Karpas-422 (cell line): Measurements from ENCODE around the gene LOXL3. TPM values are rescaled to one million over a fixed set of nuclear protein-coding genes. Genes with fewer than 3 reads are reported as not detected.
A peak's percentile ranks its signal among the peaks of the same experiment; 100 is the strongest.

ENCODE experiments used
- DNase-seq: peaks from one replicate; pipeline ENCODE4 v3.0.0-alpha.2; 2015
- H2AFZ ChIP-seq: fragments of 200-600 bp; sonication (generic); 2 replicates; pipeline ENCODE4 v1.6.1; 2014; ENCODE audit warnings: antibody characterized with exemption, low read length, mixed read lengths
- H3K27ac ChIP-seq: fragments of 200-600 bp; sonication (generic); 2 replicates; pipeline ENCODE4 v1.5.1; 2014; ENCODE audit warnings: mild to moderate bottlenecking, low read length, moderate library complexity
- H3K27me3 ChIP-seq: fragments of 200-600 bp; sonication (generic); 2 replicates; pipeline ENCODE4 v1.6.1; 2014; ENCODE audit warnings: low read length, mixed read lengths
- H3K36me3 ChIP-seq: fragments of 200-600 bp; sonication (generic); 2 replicates; pipeline ENCODE4 v1.6.1; 2014; ENCODE audit warnings: low read length, mixed read lengths; ENCODE audit not compliant: insufficient read depth
- H3K4me1 ChIP-seq: fragments of 200-600 bp; sonication (generic); 2 replicates; pipeline ENCODE4 v1.6.1; 2014; ENCODE audit warnings: mild to moderate bottlenecking, low read length, mixed read lengths
- H3K4me2 ChIP-seq: fragments of 200-600 bp; sonication (generic); 2 replicates; pipeline ENCODE4 v1.6.1; 2014; ENCODE audit warnings: low read length, low read depth, mild to moderate bottlenecking; ENCODE audit not compliant: poor library complexity, severe bottlenecking
- H3K4me3 ChIP-seq: fragments of 200-600 bp; sonication (generic); 2 replicates; pipeline ENCODE4 v1.5.1; 2014; ENCODE audit warnings: mild to moderate bottlenecking, antibody characterized with exemption, low read length, mixed read lengths
- H3K79me2 ChIP-seq: fragments of 200-600 bp; sonication (generic); 2 replicates; pipeline ENCODE4 v1.6.1; 2014; ENCODE audit warnings: mild to moderate bottlenecking, low read length, mixed read lengths
- H3K9ac ChIP-seq: fragments of 200-600 bp; sonication (generic); 2 replicates; pipeline ENCODE4 v1.6.0; 2014; ENCODE audit warnings: low read length
- H3K9me2 ChIP-seq: fragments of 200-600 bp; sonication (generic), shearing (Covaris generic); replicated peaks from 2 replicates; pipeline ENCODE4 v1.6.0; 2014; ENCODE audit warnings: mild to moderate bottlenecking, low read length, moderate library complexity; ENCODE audit not compliant: insufficient read depth
- H3K9me3 ChIP-seq: fragments of 300-700, 200-600 bp; sonication (generic); 2 replicates; pipeline ENCODE4 v1.6.1; 2014; ENCODE audit warnings: low read length, mixed read lengths
- H4K20me1 ChIP-seq: fragments of 200-600 bp; sonication (generic); 2 replicates; pipeline ENCODE4 v1.6.1; 2014; ENCODE audit warnings: mild to moderate bottlenecking, antibody characterized with exemption, low read length, low read depth; ENCODE audit not compliant: insufficient read depth
- total RNA-seq: library from RNA; depleted of rRNA; stranded (reverse); fragments of >200 nt; shearing (Covaris generic); gene quantifications from 2 replicates; pipeline ENCODE4 v1.2.3, GENCODE V29; 2014; ENCODE audit warnings: low replicate concordance

Gene LOXL3
- total RNA-seq, 1 experiment from 2014 or later, result 0.15 TPM

- H3K36me3 ChIP-seq, result peaks cover 31% of the 10 kb centered on the region
- no peak overlapping the region for H2AFZ ChIP-seq
- H3K4me1 ChIP-seq, result peaks cover 24% of the 10 kb centered on the region
- peaks cover 15% of the 10 kb centered on the region for H3K79me2 ChIP-seq
- DNase-seq, result no peak
- H3K9me3 ChIP-seq, result no peaks in the 10 kb centered on the region
- H3K27me3 ChIP-seq, result no peaks in the 10 kb centered on the region
- H3K4me2 ChIP-seq, result no peak overlapping the region
- no peaks in the 10 kb centered on the region for H3K9me2 ChIP-seq
- H3K4me3 ChIP-seq, result no peak overlapping the region
- peaks cover 13% of the 10 kb centered on the region; the same call in 1 of the 2 replicates for H4K20me1 ChIP-seq
- no peak overlapping the region for H3K9ac ChIP-seq
- H3K27ac ChIP-seq, result no peak overlapping the region
Observed at GRCh38 chr2:74524005-74524404, 29.7 kb downstream of the LOXL3 start.

DNA sequence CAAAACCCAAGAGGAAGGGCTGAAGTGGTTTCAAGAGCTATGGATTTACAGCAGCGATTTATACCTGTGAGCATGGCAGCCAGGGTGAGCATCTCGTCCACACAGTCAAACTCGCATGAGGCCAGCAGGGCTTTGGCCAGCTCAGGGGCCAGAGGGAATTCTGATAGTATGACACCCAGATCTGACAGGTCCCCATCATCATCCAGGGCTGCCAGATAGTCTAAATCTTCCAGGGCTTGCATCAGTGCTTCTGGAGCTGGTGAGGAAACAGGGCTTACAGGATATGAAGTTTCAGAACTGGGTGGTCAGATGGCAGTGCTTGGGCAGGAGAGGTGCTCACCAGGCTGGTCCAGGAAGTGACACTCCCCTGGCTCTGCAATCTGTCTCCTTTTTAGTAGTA lies 31.2 kb downstream of the LOXL3 start:
- Histone ChIP-seq H3K9me3 (no peaks in the 10 kb centered on the region), H3K9ac (no peak overlapping the region), H3K4me2 (no peak overlapping the region), H3K27me3 (no peaks in the 10 kb centered on the region), H2AFZ (no peak overlapping the region), H3K27ac (no peak overlapping the region), H3K36me3 (peaks cover 23% of the 10 kb centered on the region), H4K20me1 (peaks cover under 1% of the 10 kb centered on the region; the same call in 1 of the 2 replicates), H3K4me1 (peaks cover 12% of the 10 kb centered on the region), H3K4me3 (no peak overlapping the region), H3K79me2 (peaks cover under 1% of the 10 kb centered on the region; the same call in 1 of the 2 replicates), H3K9me2 (no peaks in the 10 kb centered on the region)
- no peak for DNase-seq

DNA sequence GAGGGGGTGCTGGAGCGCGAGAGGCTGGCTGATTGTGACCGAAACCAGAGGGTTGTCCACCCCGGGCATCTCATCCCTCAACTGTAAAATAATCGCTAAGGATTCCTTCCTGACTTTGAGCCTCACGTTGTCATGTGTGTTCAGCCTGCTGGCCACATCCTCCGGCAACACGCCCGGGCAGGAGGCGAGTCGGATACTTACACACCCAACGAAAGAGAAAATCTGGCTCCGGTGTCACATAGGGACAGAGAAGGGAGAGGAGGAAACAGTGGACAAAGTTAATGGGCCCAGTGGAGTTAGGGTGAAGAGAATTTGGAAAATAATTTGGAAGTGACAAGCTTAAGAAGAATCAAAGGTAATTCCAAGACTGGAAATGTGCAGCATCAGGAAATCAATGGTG lies 37.1 kb downstream of the LOXL3 start:
- no peaks in the 10 kb centered on the region for H3K36me3 ChIP-seq
- no peaks in the 10 kb centered on the region for H3K9me3 ChIP-seq
- H3K79me2 ChIP-seq, result no peaks in the 10 kb centered on the region
- no peak overlapping the region for H3K27ac ChIP-seq
- H3K4me3 ChIP-seq, result no peak overlapping the region
- no peak overlapping the region for H3K4me2 ChIP-seq
- no peaks in the 10 kb centered on the region for H4K20me1 ChIP-seq
- H3K9ac ChIP-seq, result no peak overlapping the region
- peaks cover 5% of the 10 kb centered on the region for H3K4me1 ChIP-seq
- no peak overlapping the region for H2AFZ ChIP-seq
- no peaks in the 10 kb centered on the region for H3K27me3 ChIP-seq
- no peak for DNase-seq
- no peaks in the 10 kb centered on the region for H3K9me2 ChIP-seq

- H3K27me3 ChIP-seq, result no peaks in the 10 kb centered on the region
- H3K9ac ChIP-seq, result no peak overlapping the region
- no peak overlapping the region for H3K4me2 ChIP-seq
- no peaks in the 10 kb centered on the region for H3K79me2 ChIP-seq
- H3K9me2 ChIP-seq, result no peaks in the 10 kb centered on the region
- H3K9me3 ChIP-seq, result no peaks in the 10 kb centered on the region
- DNase-seq, result no peak
- peaks cover 5% of the 10 kb centered on the region for H3K4me1 ChIP-seq
- no peak overlapping the region for H3K4me3 ChIP-seq
- H3K36me3 ChIP-seq, result no peaks in the 10 kb centered on the region
- H4K20me1 ChIP-seq, result no peaks in the 10 kb centered on the region
- no peak overlapping the region for H2AFZ ChIP-seq
- no peak overlapping the region for H3K27ac ChIP-seq
Observed at GRCh38 chr2:74515981-74516633, 37.6 kb downstream of the LOXL3 start.

DNA sequence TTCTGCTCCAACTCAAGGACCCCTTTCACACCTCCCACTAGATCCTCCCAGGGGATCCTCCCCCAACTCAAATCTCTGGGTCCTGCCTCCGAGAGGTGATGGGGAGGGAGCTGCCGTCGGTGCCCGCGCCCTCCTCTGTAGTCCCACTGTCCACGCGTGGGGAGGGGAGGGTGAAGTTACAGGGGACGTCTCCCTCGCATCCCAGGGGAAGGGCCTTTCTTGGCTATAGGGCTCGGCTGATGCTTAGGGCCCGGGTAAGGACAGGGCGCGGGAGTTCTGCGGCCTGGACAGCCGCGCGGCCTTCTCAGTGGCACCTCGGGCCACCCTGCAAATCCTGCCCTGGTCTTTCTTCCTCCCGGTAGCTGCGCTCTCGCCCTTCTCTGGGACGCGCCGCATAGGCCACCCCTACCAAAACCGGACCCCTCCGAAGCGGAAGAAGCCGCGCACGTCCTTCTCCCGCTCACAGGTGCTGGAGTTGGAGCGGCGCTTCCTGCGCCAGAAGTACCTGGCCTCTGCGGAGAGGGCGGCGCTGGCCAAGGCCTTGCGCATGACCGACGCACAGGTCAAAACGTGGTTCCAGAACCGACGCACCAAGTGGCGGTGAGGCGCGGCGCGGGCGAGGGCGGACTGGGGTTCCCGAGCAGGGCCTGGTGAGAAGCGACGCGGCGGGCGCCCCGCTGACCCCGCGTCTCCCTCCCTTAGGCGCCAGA lies 38.3 kb downstream of the LOXL3 start:
- Histone ChIP-seq H3K4me2 (no peak overlapping the region), H4K20me1 (no peaks in the 10 kb centered on the region), H3K79me2 (no peaks in the 10 kb centered on the region), H3K36me3 (no peaks in the 10 kb centered on the region), H3K9me3 (no peaks in the 10 kb centered on the region), H3K4me3 (no peak overlapping the region), H3K9ac (no peak overlapping the region), H3K27ac (no peak overlapping the region), H2AFZ (no peak overlapping the region), H3K9me2 (no peaks in the 10 kb centered on the region), H3K27me3 (no peaks in the 10 kb centered on the region), H3K4me1 (peaks cover 5% of the 10 kb centered on the region)
- no peak for DNase-seq

- Histone ChIP-seq H3K27ac (no peak within 1 kb of the TSS), H3K79me2 (no peaks in the 10 kb centered on the region), H3K4me3 (no peak within 1 kb of the TSS), H3K9ac (no peak within 1 kb of the TSS), H3K27me3 (no peaks in the 10 kb centered on the region), H3K9me3 (no peaks in the 10 kb centered on the region), H2AFZ (no peak within 1 kb of the TSS), H3K4me1 (peaks cover 5% of the 10 kb centered on the region), H3K4me2 (peak within 1 kb of the TSS; percentile 27), H3K9me2 (no peaks in the 10 kb centered on the region), H4K20me1 (no peaks in the 10 kb centered on the region), H3K36me3 (no peaks in the 10 kb centered on the region)
- no peak for DNase-seq
Observed at GRCh38 chr2:74514368-74515270, 39.1 kb downstream of the LOXL3 start, which contains the start of gene TLX2. TLX2 (plus strand) TSS chr2:74514450; CDS start chr2:74514807, 357 bp downstream.

- H3K9me3 ChIP-seq, result no peaks in the 10 kb centered on the region
- no peak overlapping the region for H3K27ac ChIP-seq
- H3K4me1 ChIP-seq, result peaks cover 5% of the 10 kb centered on the region
- H2AFZ ChIP-seq, result no peak overlapping the region
- no peaks in the 10 kb centered on the region for H3K9me2 ChIP-seq
- peak overlapping the region; percentile 27 for H3K4me2 ChIP-seq
- no peaks in the 10 kb centered on the region for H3K36me3 ChIP-seq
- H3K79me2 ChIP-seq, result no peaks in the 10 kb centered on the region
- H3K9ac ChIP-seq, result no peak overlapping the region
- no peak for DNase-seq
- H3K4me3 ChIP-seq, result no peak overlapping the region
- H4K20me1 ChIP-seq, result no peaks in the 10 kb centered on the region
- H3K27me3 ChIP-seq, result no peaks in the 10 kb centered on the region
Observed at GRCh38 chr2:74513605-74514367, 40.0 kb downstream of the LOXL3 start.
